K562 (cell line): ENCODE data around the gene CHD5. TPM values are rescaled to one million over a fixed set of nuclear protein-coding genes. Genes with fewer than 3 reads are reported as not detected.
A peak's percentile ranks its signal among the peaks of the same experiment; 100 is the strongest.

ENCODE experiments used
- ATAC-seq: fragments of 200-7000 bp; cut with Tn5 transposase; 3 replicates; pipeline ENCODE4 v1.9.1; 2020; ENCODE audit warnings: moderate library complexity
- BruUV-seq: library from RNA; stranded (reverse); fragments of 400-500 nt; replicated peaks from 2 replicates; lab custom pipeline; 2021; lab: Mats Ljungman, UMichigan
- CTCF ChIA-PET: fragments of 300-600 bp; formaldehyde crosslinking; extraction: SDS; loops from one replicate; lab custom pipeline; 2021; ENCODE audit warnings: low intra/inter-chr PET ratio; lab: Yijun Ruan, JAX
- POLR2A ChIA-PET: fragments of 300-600, 350-650 bp; sonication (Branson Sonifier 250); formaldehyde crosslinking; extraction: SDS; loops from one replicate; lab custom pipeline; 2021; ENCODE audit warnings: antibody characterized with exemption, inconsistent platforms; lab: Yijun Ruan, JAX
- DNase-seq, 4 experiments: peaks; one replicate each; pipeline versions ENCODE4 v3.0.0 to v3.0.0-alpha.2; 2011 to 2018; ENCODE audit warnings: low spot score in 3 of 4, mixed read lengths in 3 of 4; ENCODE audit errors: extremely low read depth in 1 of 4
- FAIRE-seq: peaks from 2 replicates; lab custom pipeline; 2011; peaks lifted over from hg19 to GRCh38; lab: Jason Lieb, UNC
- H2AFZ ChIP-seq: 2 replicates; pipeline ENCODE4 v1.6.0; 2011; ENCODE audit warnings: low read depth, low read length, control low read depth, inconsistent platforms
- H3K27ac ChIP-seq: fragments of 200-600 bp; 3 replicates; pipeline ENCODE4 v1.8.0; 2011; ENCODE audit warnings: low read depth, mild to moderate bottlenecking, control low read depth, inconsistent platforms, low read length, moderate library complexity, mixed read lengths; ENCODE audit errors: extremely low read depth
- H3K27me3 ChIP-seq, 2 experiments: fragments of 300-600 bp in 1 of 2; 2 replicates in 1 of 2; 3 replicates in 1 of 2; pipeline versions ENCODE4 v1.6.0 to v1.8.0; 2011; ENCODE audit warnings: inconsistent platforms in 2 of 2, low read length in 2 of 2, mild to moderate bottlenecking in 1 of 2, mixed read lengths in 1 of 2, moderate library complexity in 1 of 2; ENCODE audit not compliant: control insufficient read depth in 2 of 2, insufficient read depth in 2 of 2
- H3K36me3 ChIP-seq: fragments of 300-600 bp; 3 replicates; pipeline ENCODE4 v1.8.0; 2011; ENCODE audit warnings: mild to moderate bottlenecking, low read length, inconsistent platforms; ENCODE audit not compliant: control insufficient read depth, insufficient read depth
- H3K4me1 ChIP-seq, 2 experiments: fragments of 200-600 bp in 1 of 2; replicated peaks in 1 of 2; 2 replicates in 1 of 2; 3 replicates in 1 of 2; pipeline versions ENCODE4 v1.5.1 to v1.8.0; 2011; ENCODE audit warnings: inconsistent platforms in 2 of 2, low read length in 2 of 2, mild to moderate bottlenecking in 1 of 2, mixed read lengths in 1 of 2, moderate library complexity in 1 of 2; ENCODE audit not compliant: control insufficient read depth in 2 of 2, insufficient read depth in 2 of 2
- H3K4me2 ChIP-seq: 2 replicates; pipeline ENCODE4 v1.6.1; 2011; ENCODE audit warnings: low read length, control low read depth, inconsistent platforms, mixed read lengths; ENCODE audit not compliant: insufficient read depth
- H3K4me3 ChIP-seq: fragments of 200-600 bp; sonication (generic), shearing (Covaris generic); 2 replicates; pipeline ENCODE4 v1.5.1; 2016; ENCODE audit warnings: control low read depth, inconsistent platforms
- H3K79me2 ChIP-seq: fragments of 200-600 bp; 3 replicates; pipeline ENCODE4 v1.8.0; 2011; ENCODE audit warnings: low read length, inconsistent platforms; ENCODE audit not compliant: control insufficient read depth, insufficient read depth
- H3K9ac ChIP-seq, 2 experiments: 2 replicates each; pipeline versions ENCODE4 v1.6.0 to v1.6.1; 2011; ENCODE audit warnings: low read depth in 2 of 2, low read length in 2 of 2, control low read depth in 1 of 2, inconsistent platforms in 1 of 2, mild to moderate bottlenecking in 1 of 2, mixed read lengths in 1 of 2; ENCODE audit not compliant: insufficient read depth in 1 of 2
- H3K9me1 ChIP-seq: one replicate; pipeline ENCODE4 v1.6.0; 2011; ENCODE audit warnings: inconsistent platforms, mild to moderate bottlenecking, low read length, moderate library complexity; ENCODE audit not compliant: control insufficient read depth, insufficient read depth
- H3K9me3 ChIP-seq: replicated peaks from 2 replicates; pipeline ENCODE4 v1.5.1; 2011; ENCODE audit warnings: low read depth, low read length, inconsistent platforms; ENCODE audit not compliant: control insufficient read depth, insufficient read depth
- H4K20me1 ChIP-seq: replicated peaks from 2 replicates; pipeline ENCODE4 v1.6.1; 2011; ENCODE audit warnings: low read length, inconsistent platforms, mixed read lengths; ENCODE audit not compliant: control insufficient read depth, insufficient read depth
- DACH1 ChIP-seq: fragments of 450-650 bp; IDR thresholded peaks from 2 replicates; pipeline ENCODE4 v1.6.1; 2018; ENCODE audit not compliant: partially characterized antibody
- GABPB2 ChIP-seq: fragments of 250-450 bp; sonication (Bioruptor Pico); conservative IDR thresholded peaks from 2 replicates; pipeline ENCODE4 v1.5.1; 2021; ENCODE audit warnings: mild to moderate bottlenecking
- TBP ChIP-seq: optimal IDR thresholded peaks from 2 replicates; pipeline ENCODE3; 2011; ENCODE audit warnings: low read depth, low read length, improper control_type of control experiment
- ZNF232 ChIP-seq: sonication (generic); formaldehyde crosslinking; IDR thresholded peaks from 2 replicates; pipeline ENCODE4 v1.8.0; 2022; ENCODE audit warnings: mild to moderate bottlenecking, missing genetic modification reagents
- ZNF274 ChIP-seq: IDR thresholded peaks from 2 replicates; pipeline ENCODE4 v1.6.1; 2011; ENCODE audit warnings: low read depth, mild to moderate bottlenecking, low read length, moderate library complexity, borderline replicate concordance
- WGBS: fragments of 100-300 bp; shearing (Covaris generic); methylation state at CpG from one replicate; pipeline ENCODE4 v1.1.6; 2016; ENCODE audit warnings: low coverage, mixed read lengths; ENCODE audit not compliant: insufficient coverage; ENCODE audit errors: missing lambda C conversion rate; 5-methylcytosine and 5-hydroxymethylcytosine counted together
- in situ Hi-C: fragments of 300-500 bp; cut with MboI; formaldehyde crosslinking; loops from 4 replicates; pipeline ENCODE4 v1.15.0; 2018; ENCODE audit warnings: inconsistent platforms, mixed read lengths
- intact Hi-C: fragments of 100-400 bp; cut with micrococcal nuclease; formaldehyde crosslinking; loops from 2 replicates; pipeline ENCODE4 v1.14.2; 2022
- polyA plus RNA-seq, 8 experiments: library from polyadenylated mRNA; depleted of rRNA in 4 of 8; stranded (reverse) in 5 of 8; unstranded in 3 of 8; fragments of >200 nt; fragmentation: Nextera tagmentation in 2 of 8; fragmentation: Illumina TruSeq in 1 of 8; extraction: Ambion mirVana in 2 of 8; extraction: Trizol in 1 of 8; gene quantifications; 2 replicates each; pipeline versions ENCODE4 v1.2.1 to v1.2.3, GENCODE V29; 2011 to 2014; ENCODE audit warnings: inconsistent platforms in 1 of 8, missing spikeins in 1 of 8
- total RNA-seq, 7 experiments: library from RNA; depleted of rRNA in 6 of 7; stranded (reverse); fragments of >200 nt in 6 of 7; fragmentation: Illumina TruSeq in 2 of 7; extraction: Trizol in 2 of 7; gene quantifications; 2 replicates each; pipeline versions ENCODE4 v1.2.1 to v1.2.3, GENCODE V29; 2011 to 2021; ENCODE audit warnings: low replicate concordance in 1 of 7
- TF ChIP-seq, protein P1 (sequence below): fragments of 450-650 bp; IDR thresholded peaks from 2 replicates; pipeline ENCODE4 v1.6.1; 2018; ENCODE audit not compliant: partially characterized antibody

Gene CHD5
- total and polyA plus RNA-seq, 9 of the 15 experiments (the other 6 are each of a cell fraction or from before 2014, with no cell fraction given) = 0.03 to 0.52 (median 0.11) TPM; not detected in 2

DNA sequence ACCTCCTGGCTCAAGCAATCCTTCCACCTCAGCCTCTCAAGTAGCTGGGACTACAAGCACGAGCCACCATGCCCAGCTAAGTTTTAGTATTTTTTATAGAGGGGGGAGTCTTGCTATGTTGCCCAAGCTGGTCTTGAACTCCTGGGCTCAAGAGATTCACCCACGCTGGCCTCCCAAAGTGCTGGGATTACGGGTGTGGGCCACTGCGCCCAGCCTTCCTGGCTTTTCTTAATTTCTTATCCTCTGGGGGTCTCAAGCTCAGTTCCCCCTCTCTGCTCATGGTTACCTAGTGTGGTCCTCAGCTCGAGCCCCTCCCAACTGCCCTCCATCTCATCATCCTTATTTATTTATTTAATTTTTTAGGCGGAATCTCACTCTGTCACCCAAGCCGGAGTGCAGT is 22.1 kb upstream of the CHD5 start:
- no peak for ATAC-seq

More for the DNA sequence above, 22.1 kb upstream of the CHD5 start:
- ChIA-PET CTCF (no interaction called here), POLR2A (interaction anchor here (0.6 to 1.1 kb wide), 3 partner anchors 24 to 87 kb away, joined by 3 to 4 read pairs (median 3); no protein-coding TSS in a partner anchor)
- no peak overlapping the region for H3K27ac ChIP-seq
- H3K4me3 ChIP-seq = no peak overlapping the region
- BruUV-seq = no TSS peak
- no peak overlapping the region for H3K4me2 ChIP-seq
- TF ChIP-seq, protein P1, sequence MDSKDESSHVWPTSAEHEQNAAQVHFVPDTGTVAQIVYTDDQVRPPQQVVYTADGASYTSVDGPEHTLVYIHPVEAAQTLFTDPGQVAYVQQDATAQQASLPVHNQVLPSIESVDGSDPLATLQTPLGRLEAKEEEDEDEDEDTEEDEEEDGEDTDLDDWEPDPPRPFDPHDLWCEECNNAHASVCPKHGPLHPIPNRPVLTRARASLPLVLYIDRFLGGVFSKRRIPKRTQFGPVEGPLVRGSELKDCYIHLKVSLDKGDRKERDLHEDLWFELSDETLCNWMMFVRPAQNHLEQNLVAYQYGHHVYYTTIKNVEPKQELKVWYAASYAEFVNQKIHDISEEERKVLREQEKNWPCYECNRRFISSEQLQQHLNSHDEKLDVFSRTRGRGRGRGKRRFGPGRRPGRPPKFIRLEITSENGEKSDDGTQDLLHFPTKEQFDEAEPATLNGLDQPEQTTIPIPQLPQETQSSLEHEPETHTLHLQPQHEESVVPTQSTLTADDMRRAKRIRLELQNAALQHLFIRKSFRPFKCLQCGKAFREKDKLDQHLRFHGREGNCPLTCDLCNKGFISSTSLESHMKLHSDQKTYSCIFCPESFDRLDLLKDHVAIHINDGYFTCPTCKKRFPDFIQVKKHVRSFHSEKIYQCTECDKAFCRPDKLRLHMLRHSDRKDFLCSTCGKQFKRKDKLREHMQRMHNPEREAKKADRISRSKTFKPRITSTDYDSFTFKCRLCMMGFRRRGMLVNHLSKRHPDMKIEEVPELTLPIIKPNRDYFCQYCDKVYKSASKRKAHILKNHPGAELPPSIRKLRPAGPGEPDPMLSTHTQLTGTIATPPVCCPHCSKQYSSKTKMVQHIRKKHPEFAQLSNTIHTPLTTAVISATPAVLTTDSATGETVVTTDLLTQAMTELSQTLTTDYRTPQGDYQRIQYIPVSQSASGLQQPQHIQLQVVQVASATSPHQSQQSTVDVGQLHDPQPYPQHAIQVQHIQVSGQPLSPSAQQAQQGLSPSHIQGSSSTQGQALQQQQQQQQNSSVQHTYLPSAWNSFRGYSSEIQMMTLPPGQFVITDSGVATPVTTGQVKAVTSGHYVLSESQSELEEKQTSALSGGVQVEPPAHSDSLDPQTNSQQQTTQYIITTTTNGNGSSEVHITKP = peak; percentile 52
- TF ChIP-seq TBP = no peak
- TF ChIP-seq ZNF232 (CRISPR knock-in tag) = no peak
- TF ChIP-seq ZNF274 = no peak
- no peak for TF ChIP-seq GABPB2
- TF ChIP-seq DACH1 = no peak
- DNase-seq = no peak
- WGBS = 81% methylated on average over 7 of the region's 7 CpGs
- peaks cover 28 to 49% of the 10 kb centered on the region in 2 experiments; a peak in 4 of 5 replicates for H3K4me1 ChIP-seq
- H3K79me2 ChIP-seq = peaks cover 57% of the 10 kb centered on the region
- H3K9me3 ChIP-seq = no peaks in the 10 kb centered on the region
- no peak for FAIRE-seq
- no peaks in the 10 kb centered on the region for H3K9me1 ChIP-seq
- no peak overlapping the region for H3K9ac ChIP-seq
- in situ Hi-C loops (no loop called here), intact Hi-C loops (no loop called here)
- no peak overlapping the region for H2AFZ ChIP-seq
- H3K36me3 ChIP-seq = peaks cover 22% of the 10 kb centered on the region
- H4K20me1 ChIP-seq = peaks cover 5% of the 10 kb centered on the region; the same call in 1 of the 2 replicates
- H3K27me3 ChIP-seq = no peaks in the 10 kb centered on the region
